ENCODE measurements around the gene AKAP6.

AKAP6 gene

GRCh38 chr14:32720927-32721326 is 391.8 kb downstream of the AKAP6 start:
- no peak for DNase-seq

- DNase-seq = no peak
These were observed 393.6 kb downstream of the AKAP6 start for GRCh38 chr14:32722631-32723183.

GRCh38 chr14:32724867-32725471 is 395.9 kb downstream of the AKAP6 start:
- no peak for DNase-seq

- no peak for DNase-seq
These were observed 397.4 kb downstream of the AKAP6 start for GRCh38 chr14:32726516-32726915.

GRCh38 chr14:32727832-32728231 is 398.7 kb downstream of the AKAP6 start:
- no peak for DNase-seq

- no peak for DNase-seq
These were observed 399.4 kb downstream of the AKAP6 start for GRCh38 chr14:32728526-32728925.

- no peak for DNase-seq
These were observed 399.9 kb downstream of the AKAP6 start for GRCh38 chr14:32728976-32729375.

GRCh38 chr14:32731249-32731648 is 402.2 kb downstream of the AKAP6 start:
- no peak for DNase-seq

GRCh38 chr14:32733015-32733414 is 403.9 kb downstream of the AKAP6 start:
- no peak for DNase-seq

GRCh38 chr14:32734261-32734660 is 405.2 kb downstream of the AKAP6 start:
- no peak for DNase-seq

- no peak for DNase-seq
These were observed 408.5 kb downstream of the AKAP6 start for GRCh38 chr14:32737621-32738020.

- DNase-seq = no peak
These were observed 409.2 kb downstream of the AKAP6 start for GRCh38 chr14:32738206-32738871.

- no peak for DNase-seq
These were observed 415.8 kb downstream of the AKAP6 start for GRCh38 chr14:32744811-32745445.

GRCh38 chr14:32754209-32754608 is 425.1 kb downstream of the AKAP6 start:
- no peak for DNase-seq

- DNase-seq = no peak
These were observed 427.1 kb downstream of the AKAP6 start for GRCh38 chr14:32756173-32756572.

- DNase-seq = no peak
These were observed 427.7 kb downstream of the AKAP6 start for GRCh38 chr14:32756775-32757174.

- no peak for DNase-seq
These were observed 428.5 kb downstream of the AKAP6 start for GRCh38 chr14:32757568-32757967.

GRCh38 chr14:32761381-32761968 is 432.4 kb downstream of the AKAP6 start:
- DNase-seq = no peak

- DNase-seq = no peak
These were observed 433.8 kb downstream of the AKAP6 start for GRCh38 chr14:32762886-32763285.

GRCh38 chr14:32763673-32764072 is 434.6 kb downstream of the AKAP6 start:
- DNase-seq = no peak

- no peak for DNase-seq
These were observed 435.0 kb downstream of the AKAP6 start for GRCh38 chr14:32764131-32764530.

GRCh38 chr14:32770422-32770821 is 441.3 kb downstream of the AKAP6 start:
- no peak for DNase-seq

- DNase-seq = no peak
These were observed 445.1 kb downstream of the AKAP6 start for GRCh38 chr14:32774214-32774613.

GRCh38 chr14:32779840-32780239 is 450.7 kb downstream of the AKAP6 start:
- no peak for DNase-seq
